KMS-11 (cell line): ENCODE data around the gene AKAP13.
A peak's percentile ranks its signal among the peaks of the same experiment; 100 is the strongest.

Source experiments
- H2AFZ ChIP-seq: fragments of 200-600 bp; sonication (generic); 2 replicates; pipeline ENCODE4 v1.6.1; 2016; ENCODE audit warnings: antibody characterized with exemption, mixed run types, low read depth
- H3K27ac ChIP-seq: fragments of 200-600 bp; sonication (generic); 2 replicates; pipeline ENCODE4 v1.6.1; 2016; ENCODE audit warnings: mild to moderate bottlenecking, mixed run types
- H3K27me3 ChIP-seq: fragments of 200-600 bp; sonication (generic); 2 replicates; pipeline ENCODE4 v1.6.1; 2017; ENCODE audit warnings: mild to moderate bottlenecking, low read depth, mixed run types, moderate library complexity; ENCODE audit not compliant: insufficient read depth
- H3K36me3 ChIP-seq: fragments of 200-600 bp; sonication (generic); 2 replicates; pipeline ENCODE4 v1.6.1; 2017; ENCODE audit warnings: mild to moderate bottlenecking, mixed run types; ENCODE audit not compliant: insufficient read depth
- H3K4me1 ChIP-seq: fragments of 200-600 bp; sonication (generic); 2 replicates; pipeline ENCODE4 v1.6.1; 2016; ENCODE audit warnings: mild to moderate bottlenecking, low read depth, mixed run types; ENCODE audit not compliant: poor library complexity, severe bottlenecking
- H3K4me2 ChIP-seq: fragments of 200-600 bp; sonication (generic); 2 replicates; pipeline ENCODE4 v1.7.0; 2016; ENCODE audit warnings: mild to moderate bottlenecking, mixed run types
- H3K4me3 ChIP-seq: fragments of 200-600 bp; sonication (generic); IDR thresholded peaks from 2 replicates; pipeline ENCODE4 v1.6.1; 2017; ENCODE audit warnings: low read depth, low read length, mixed read lengths; ENCODE audit not compliant: insufficient read depth
- H3K79me2 ChIP-seq: fragments of 200-600 bp; sonication (generic); 2 replicates; pipeline ENCODE4 v1.6.1; 2016; ENCODE audit warnings: low read depth, mixed run types; ENCODE audit not compliant: insufficient read depth
- H3K9ac ChIP-seq: fragments of 200-600 bp; sonication (generic); 2 replicates; pipeline ENCODE4 v1.6.1; 2016; ENCODE audit warnings: mild to moderate bottlenecking, mixed run types
- H4K20me1 ChIP-seq: fragments of 200-600 bp; sonication (generic); 2 replicates; pipeline ENCODE4 v1.6.1; 2016; ENCODE audit warnings: mild to moderate bottlenecking, mixed run types; ENCODE audit not compliant: insufficient read depth
- TF ChIP-seq, protein P1 (sequence below): fragments of 200-600 bp; sonication (generic); conservative IDR thresholded peaks from 2 replicates; pipeline ENCODE4 v1.6.1; 2017; ENCODE audit warnings: low read depth, mild to moderate bottlenecking, antibody characterized with exemption, low read length, moderate library complexity, mixed read lengths

Gene AKAP13

DNA sequence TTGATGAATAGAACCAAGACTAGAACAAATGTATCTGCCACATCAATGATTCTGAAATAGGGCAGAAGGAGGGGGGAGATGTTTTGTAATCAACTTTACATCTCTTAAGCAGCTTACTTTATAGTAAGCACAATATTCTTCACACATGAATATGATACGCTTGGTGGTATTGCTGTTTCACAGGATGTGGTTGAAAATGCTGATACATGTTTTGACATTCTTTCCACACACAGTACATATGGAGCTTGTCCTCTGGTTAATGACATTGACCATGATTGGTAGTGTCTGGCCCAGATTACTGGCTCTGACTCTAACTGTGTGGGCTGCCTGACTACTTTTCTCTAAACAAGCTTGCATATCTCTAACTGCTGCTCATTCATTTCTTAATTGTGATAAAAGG lies 245.5 kb downstream of the AKAP13 start:
- Histone ChIP-seq H3K4me2 (peak overlapping the region; percentile 69), H3K9ac (no peak overlapping the region), H3K4me1 (peaks cover 51% of the 10 kb centered on the region), H4K20me1 (no peaks in the 10 kb centered on the region), H3K27me3 (no peaks in the 10 kb centered on the region), H3K79me2 (no peaks in the 10 kb centered on the region), H3K27ac (peak overlapping the region; percentile 72), H3K4me3 (no peak overlapping the region), H2AFZ (no peak overlapping the region), H3K36me3 (no peaks in the 10 kb centered on the region)
- TF ChIP-seq, protein P1, sequence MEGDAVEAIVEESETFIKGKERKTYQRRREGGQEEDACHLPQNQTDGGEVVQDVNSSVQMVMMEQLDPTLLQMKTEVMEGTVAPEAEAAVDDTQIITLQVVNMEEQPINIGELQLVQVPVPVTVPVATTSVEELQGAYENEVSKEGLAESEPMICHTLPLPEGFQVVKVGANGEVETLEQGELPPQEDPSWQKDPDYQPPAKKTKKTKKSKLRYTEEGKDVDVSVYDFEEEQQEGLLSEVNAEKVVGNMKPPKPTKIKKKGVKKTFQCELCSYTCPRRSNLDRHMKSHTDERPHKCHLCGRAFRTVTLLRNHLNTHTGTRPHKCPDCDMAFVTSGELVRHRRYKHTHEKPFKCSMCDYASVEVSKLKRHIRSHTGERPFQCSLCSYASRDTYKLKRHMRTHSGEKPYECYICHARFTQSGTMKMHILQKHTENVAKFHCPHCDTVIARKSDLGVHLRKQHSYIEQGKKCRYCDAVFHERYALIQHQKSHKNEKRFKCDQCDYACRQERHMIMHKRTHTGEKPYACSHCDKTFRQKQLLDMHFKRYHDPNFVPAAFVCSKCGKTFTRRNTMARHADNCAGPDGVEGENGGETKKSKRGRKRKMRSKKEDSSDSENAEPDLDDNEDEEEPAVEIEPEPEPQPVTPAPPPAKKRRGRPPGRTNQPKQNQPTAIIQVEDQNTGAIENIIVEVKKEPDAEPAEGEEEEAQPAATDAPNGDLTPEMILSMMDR, result no peak

DNA sequence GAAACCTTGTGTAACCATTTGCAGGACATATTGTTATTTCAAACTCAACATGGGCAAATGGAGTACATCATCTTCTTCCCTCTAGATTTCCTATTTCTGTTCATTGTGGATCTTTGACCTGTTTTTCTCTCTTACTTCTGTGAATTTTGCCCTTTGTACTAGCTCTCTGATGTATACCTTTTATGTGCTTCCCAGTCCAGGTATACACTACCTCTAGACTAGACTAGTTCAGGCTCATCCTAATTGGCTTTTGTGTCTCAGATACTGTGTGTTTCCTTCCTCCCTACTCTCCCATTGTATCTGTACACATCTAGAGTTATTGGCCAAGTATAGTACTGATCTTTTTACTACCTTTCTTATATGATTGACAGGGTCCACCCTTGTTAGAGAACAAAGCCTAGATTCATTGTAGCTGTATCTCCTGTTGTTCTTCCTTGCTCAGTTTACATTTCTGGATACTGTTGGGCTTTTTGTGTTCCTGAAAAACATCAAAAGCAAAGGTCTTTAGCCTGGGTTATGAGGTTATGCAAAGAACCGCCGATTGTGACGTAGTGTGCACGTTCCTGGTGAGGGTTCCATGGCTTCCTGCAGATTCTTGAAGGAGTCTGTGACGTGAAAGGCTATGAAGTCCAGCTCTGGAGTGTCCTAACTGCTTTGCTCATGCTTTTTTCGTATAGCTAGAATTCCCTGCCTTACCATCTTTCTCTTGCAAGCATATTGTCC lies 247.0 kb downstream of the AKAP13 start:
- H3K79me2 ChIP-seq, result no peaks in the 10 kb centered on the region

DNA sequence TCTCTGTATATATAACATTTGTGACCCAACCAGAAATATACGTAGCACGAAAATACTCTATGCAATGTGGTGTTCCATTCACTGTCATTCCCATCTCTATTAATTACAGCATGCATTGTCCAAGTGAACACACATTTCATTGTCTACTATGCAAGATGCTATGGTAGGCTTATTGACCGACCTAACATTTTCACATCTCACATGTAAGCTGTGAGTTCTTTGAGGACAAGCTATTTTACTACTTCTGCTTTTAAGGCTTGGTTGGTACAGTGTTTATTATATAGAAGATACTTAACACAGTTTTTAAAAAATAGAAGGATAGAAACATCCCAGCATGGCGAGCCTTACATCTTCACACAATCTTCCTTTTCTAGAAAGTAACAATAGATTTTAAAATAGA lies 249.9 kb downstream of the AKAP13 start:
- no peaks in the 10 kb centered on the region for H3K36me3 ChIP-seq
- no peak overlapping the region for H3K4me2 ChIP-seq
- H3K9ac ChIP-seq, result no peak overlapping the region
- TF ChIP-seq, protein P1, result no peak
- H3K4me1 ChIP-seq, result peaks cover 47% of the 10 kb centered on the region
- H3K27ac ChIP-seq, result no peak overlapping the region
- no peaks in the 10 kb centered on the region for H3K79me2 ChIP-seq
- no peaks in the 10 kb centered on the region for H4K20me1 ChIP-seq
- no peak overlapping the region for H3K4me3 ChIP-seq
- no peaks in the 10 kb centered on the region for H3K27me3 ChIP-seq
- no peak overlapping the region for H2AFZ ChIP-seq

More for the DNA sequence above, 247.0 kb downstream of the AKAP13 start:
- TF ChIP-seq, protein P1, result no peak
- H3K4me2 ChIP-seq, result peak overlapping the region; percentile 69; the same call in 1 of the 2 replicates
- no peaks in the 10 kb centered on the region for H3K36me3 ChIP-seq
- peaks cover 51% of the 10 kb centered on the region for H3K4me1 ChIP-seq
- H2AFZ ChIP-seq, result no peak overlapping the region
- H3K27ac ChIP-seq, result no peak overlapping the region
- no peaks in the 10 kb centered on the region for H4K20me1 ChIP-seq
- no peaks in the 10 kb centered on the region for H3K27me3 ChIP-seq
- no peak overlapping the region for H3K4me3 ChIP-seq
- no peak overlapping the region for H3K9ac ChIP-seq

DNA sequence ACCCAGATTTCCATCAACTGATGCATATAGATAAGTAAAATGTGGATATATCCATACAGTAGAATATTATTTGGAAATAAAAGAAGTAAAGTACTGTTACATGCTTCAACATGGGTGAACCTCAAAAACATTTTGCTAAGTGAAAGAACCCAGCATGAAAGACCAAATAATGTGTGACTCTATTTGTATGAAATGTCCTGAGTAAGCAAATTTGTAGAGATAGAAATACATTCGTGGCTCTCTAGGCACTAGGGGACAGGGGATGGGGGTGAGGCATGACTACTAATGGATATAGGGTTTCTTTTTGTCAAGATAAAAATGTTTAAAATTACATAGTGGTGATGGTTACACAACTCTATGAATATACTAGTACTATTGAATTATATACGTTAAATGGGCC lies 250.6 kb downstream of the AKAP13 start:
- Histone ChIP-seq H2AFZ (no peak overlapping the region), H3K4me3 (no peak overlapping the region), H3K27me3 (no peaks in the 10 kb centered on the region), H3K79me2 (no peaks in the 10 kb centered on the region), H4K20me1 (no peaks in the 10 kb centered on the region), H3K4me2 (no peak overlapping the region), H3K4me1 (peaks cover 40% of the 10 kb centered on the region), H3K36me3 (no peaks in the 10 kb centered on the region), H3K27ac (no peak overlapping the region), H3K9ac (no peak overlapping the region)
- TF ChIP-seq, protein P1, result no peak
